ENCODE results near the gene ITSN1. TPM values are rescaled to one million over a fixed set of nuclear protein-coding genes. Genes with fewer than 3 reads are reported as not detected.

Gene ITSN1
- total and polyA plus RNA-seq, 2 of the 13 experiments (the other 11 are each of a cell fraction or from before 2014, with no cell fraction given), result 26.1 to 33.8 TPM

DNA sequence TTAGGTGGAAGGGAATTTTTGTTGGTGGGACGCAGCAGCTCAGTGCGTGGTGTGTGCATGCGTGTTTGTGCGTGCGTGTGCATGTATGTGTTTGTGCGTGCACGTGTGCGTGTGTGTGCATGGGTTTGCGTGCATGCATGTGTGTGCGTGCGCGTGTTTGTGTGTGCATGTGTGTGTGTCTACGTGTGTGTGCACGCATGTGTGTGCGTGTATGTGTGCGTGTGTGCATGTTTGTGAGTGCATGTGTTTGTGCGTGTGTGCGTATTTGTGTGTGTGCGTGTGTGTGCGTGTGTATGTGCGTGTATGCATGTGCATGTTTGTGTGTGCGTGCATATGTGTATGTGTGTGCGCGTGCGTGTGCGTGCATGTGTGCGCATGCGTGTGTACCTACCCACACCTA lies 253.1 kb downstream of the ITSN1 start:
- H3K27me3 ChIP-seq (ENCODE audit: control insufficient read depth in 1 of 2, insufficient read depth in 2 of 2, low read length in 2 of 2), result peaks cover 0 to 22% of the 10 kb centered on the region in 2 experiments; a peak in 1 of 5 replicates
- FAIRE-seq (no peak), DNase-seq (ENCODE audit: low spot score) (no peak), ATAC-seq (no peak)
- H3K27ac ChIP-seq (ENCODE audit: extremely low read length, insufficient read depth, low read length), result no peak overlapping the region
- ChIA-PET POLR2A (interaction anchor here (1.7 kb wide), 1 partner anchor 8 kb away, joined by 3 read pairs; no protein-coding TSS in a partner anchor), CTCF (ENCODE audit: low intra/inter-chr PET ratio, low total read pairs) (no interaction called here)
- no peaks in the 10 kb centered on the region for H3K36me3 ChIP-seq (replicated peaks in 1 of 2; ENCODE audit: control insufficient read depth in 1 of 2, insufficient read depth in 2 of 2, low read length in 2 of 2)
- H2AFZ ChIP-seq (ENCODE audit: low read length), result no peak overlapping the region
- BruUV-seq (replicated peaks), result no TSS peak
- no peak for TF ChIP-seq ZNF768 (CRISPR knock-in tag; IDR thresholded peaks at IDR 0.05)
- no peak for TF ChIP-seq KDM2A (CRISPR knock-in tag; IDR thresholded peaks at IDR 0.05; ENCODE audit: borderline replicate concordance, low read depth)
- TF ChIP-seq ZNF430 (CRISPR knock-in tag; IDR thresholded peaks at IDR 0.05), result 0 out of 2 replicates have a peak, but pooled peaks have one; percentile 19
- peak overlapping the region; percentile 92 for H3K4me2 ChIP-seq (ENCODE audit: low read depth, low read length)
- H3K79me2 ChIP-seq (ENCODE audit: insufficient read depth, low read length), result no peaks in the 10 kb centered on the region
- in situ Hi-C loops (cut with HindIII; ENCODE audit: extremely low pct_ligation_motif_present, low pct_unique_long_range_greater_than_20kb) (no loop called here), intact Hi-C loops (cut with micrococcal nuclease; ENCODE audit: unreplicated experiment) (loop anchor here (2.0 kb wide), 1 partner anchor 253 kb away; the partner anchor contains the start of gene ITSN1)
- H3K9ac ChIP-seq (ENCODE audit: insufficient read depth, low read depth, low read length), result no peak overlapping the region
- 79% methylated on average over 28 of the region's 28 CpGs for WGBS (ENCODE audit: low lambda C conversion rate)
- no peaks in the 10 kb centered on the region for H4K20me1 ChIP-seq (ENCODE audit: insufficient read depth, low read length)
- no peaks in the 10 kb centered on the region for H3K9me3 ChIP-seq (ENCODE audit: low read length)
- peak overlapping the region in 1 of 3 experiments; percentile 73; a peak in 2 of 6 replicates for H3K4me3 ChIP-seq (replicated peaks in 1 of 3; ENCODE audit: insufficient read depth in 1 of 3, low read depth in 2 of 3, low read length in 3 of 3)
- peaks cover 30% of the 10 kb centered on the region for H3K4me1 ChIP-seq (ENCODE audit: insufficient read depth, low read length)

DNA sequence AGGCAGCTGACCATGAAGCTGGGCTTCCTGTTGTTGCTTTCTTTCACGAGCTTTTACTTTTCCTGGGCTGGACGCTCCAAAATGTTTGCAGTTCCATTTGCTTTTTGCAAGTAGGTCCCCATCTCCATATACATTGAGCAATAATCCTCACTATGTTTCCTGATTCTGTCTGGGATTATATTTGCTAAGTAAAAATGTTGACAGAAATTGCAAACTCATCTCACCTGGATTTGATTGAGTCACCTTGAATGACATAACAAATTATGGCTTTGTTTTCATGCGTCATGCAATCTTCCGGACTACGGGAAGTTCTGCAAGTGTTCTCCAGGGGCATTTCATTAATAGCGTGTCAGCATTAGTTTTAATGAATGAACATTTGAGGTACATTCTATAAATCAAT lies 254.4 kb downstream of the ITSN1 start:
- no peak for ATAC-seq
- no peak for FAIRE-seq
- H3K79me2 ChIP-seq (ENCODE audit: insufficient read depth, low read length), result no peaks in the 10 kb centered on the region

More for the DNA sequence above, 254.4 kb downstream of the ITSN1 start:
- Histone ChIP-seq H4K20me1 (ENCODE audit: insufficient read depth, low read length) (no peaks in the 10 kb centered on the region), H3K4me3 (replicated peaks in 1 of 3; ENCODE audit: insufficient read depth in 1 of 3, low read depth in 2 of 3, low read length in 3 of 3) (no peak overlapping the region), H3K9me3 (ENCODE audit: low read length) (no peaks in the 10 kb centered on the region), H3K27ac (ENCODE audit: extremely low read length, insufficient read depth, low read length) (no peak overlapping the region), H3K4me1 (ENCODE audit: insufficient read depth, low read length) (peaks cover 30% of the 10 kb centered on the region), H3K27me3 (ENCODE audit: control insufficient read depth in 1 of 2, insufficient read depth in 2 of 2, low read length in 2 of 2) (peaks cover 0 to 14% of the 10 kb centered on the region in 2 experiments; a peak in 1 of 5 replicates), H3K36me3 (replicated peaks in 1 of 2; ENCODE audit: control insufficient read depth in 1 of 2, insufficient read depth in 2 of 2, low read length in 2 of 2) (no peaks in the 10 kb centered on the region; a peak in 1 of 5 replicates), H3K9ac (ENCODE audit: insufficient read depth, low read depth, low read length) (no peak overlapping the region), H3K4me2 (ENCODE audit: low read depth, low read length) (no peak overlapping the region), H2AFZ (ENCODE audit: low read length) (no peak overlapping the region)
- TF ChIP-seq ZNF883 (CRISPR knock-in tag; IDR thresholded peaks at IDR 0.05; ENCODE audit: not compliant biosample characterization), result no peak
- no peak for DNase-seq (ENCODE audit: low spot score)
- intact Hi-C loops (cut with micrococcal nuclease; ENCODE audit: unreplicated experiment) (no loop called here), in situ Hi-C loops (cut with HindIII; ENCODE audit: extremely low pct_ligation_motif_present, low pct_unique_long_range_greater_than_20kb) (no loop called here)
- no TSS peak for BruUV-seq (replicated peaks)
- 68% methylated on average over 6 of the region's 6 CpGs for WGBS (ENCODE audit: low lambda C conversion rate)
- CTCF ChIA-PET (ENCODE audit: low intra/inter-chr PET ratio, low total read pairs), result no interaction called here
- POLR2A ChIA-PET, result no interaction called here
